Fibroblast of lung (primary cell): ENCODE results near the gene SMG6.

Experiments
- CTCF ChIP-seq, 2 donors: IDR thresholded peaks in 1 of 2; conservative IDR thresholded peaks in 1 of 2; 1 replicate in 1 of 2; 2 replicates in 1 of 2; pipeline ENCODE4 v1.5.1; 2011 to 2012; ENCODE audit warnings: low read length in 2 of 2, control low read depth in 1 of 2, inconsistent platforms in 1 of 2, low read depth in 1 of 2, mild to moderate bottlenecking in 1 of 2
- EZH2 ChIP-seq: IDR thresholded peaks from 2 replicates; pipeline ENCODE4 v1.5.1; 2012; ENCODE audit warnings: low read length, control low read depth, mild to moderate bottlenecking; ENCODE audit errors: missing control alignments

DNA sequence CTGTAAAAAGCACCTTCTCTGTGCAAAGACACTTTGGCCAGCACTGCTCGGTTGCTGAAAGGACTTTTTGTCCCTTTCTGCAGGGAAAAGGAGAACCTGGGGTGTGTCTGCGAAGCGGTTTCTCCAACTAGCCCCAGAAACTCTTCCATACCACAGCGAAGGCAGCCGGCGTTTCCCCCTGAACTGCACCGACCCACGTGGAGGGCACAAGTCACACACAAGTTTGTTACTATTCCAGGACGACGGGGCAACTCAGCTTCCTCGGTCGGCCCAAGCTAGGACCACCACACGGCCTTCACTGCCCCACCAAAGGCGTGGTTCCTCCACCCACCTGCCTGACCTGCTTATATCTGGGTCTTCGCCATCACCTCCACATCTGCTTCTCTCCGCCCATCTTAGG, 280.3 kb downstream of the SMG6 start:
- TF ChIP-seq CTCF (conservative IDR thresholded peaks at IDR 0.05 in 1 of 2, IDR thresholded peaks at IDR 0.05 in 1 of 2; ENCODE audit: low read depth in 1 of 2, low read length in 2 of 2) (no peak), EZH2 (no peak)
